ENCODE measurements around the gene MRPS15.

DNA sequence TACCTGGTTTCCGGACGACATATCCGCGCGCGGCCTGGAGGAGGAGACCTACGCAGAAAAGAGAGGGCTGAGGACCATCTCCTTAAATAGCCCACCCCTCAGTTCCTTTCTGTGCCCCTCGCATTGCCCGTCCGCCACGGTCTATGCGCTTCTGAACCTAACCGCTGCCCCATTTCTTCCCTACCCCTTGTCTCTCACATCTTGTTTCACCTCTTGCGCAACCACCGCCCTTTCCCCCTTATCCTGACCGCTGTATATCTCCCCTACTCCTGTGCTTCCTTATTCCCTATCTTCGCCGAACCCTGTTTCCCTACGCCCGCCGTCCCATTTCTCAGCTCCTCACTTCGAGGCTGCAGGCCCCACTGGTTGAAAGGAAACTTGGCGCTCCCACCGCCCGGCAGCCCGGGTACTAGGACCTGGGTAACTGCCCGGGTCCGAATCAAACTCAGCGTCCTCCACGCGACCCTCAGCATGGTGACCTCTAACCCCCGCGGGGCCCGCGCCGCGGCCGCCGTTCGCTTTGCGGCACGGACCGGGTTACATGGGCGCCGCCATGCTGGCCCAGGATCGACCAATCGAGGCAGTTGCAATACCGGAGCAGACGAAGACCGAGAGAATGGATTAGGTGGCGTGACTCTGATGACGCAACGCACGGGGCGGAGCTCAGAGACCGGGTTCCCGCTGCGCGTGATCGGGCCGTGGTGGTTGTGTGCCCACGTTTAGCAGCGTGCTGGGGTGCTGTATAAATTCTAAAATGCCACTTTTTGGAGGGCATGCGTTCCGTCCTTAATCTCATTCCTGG is at the start of gene MRPS15:
- TF ChIP-seq, protein P1, sequence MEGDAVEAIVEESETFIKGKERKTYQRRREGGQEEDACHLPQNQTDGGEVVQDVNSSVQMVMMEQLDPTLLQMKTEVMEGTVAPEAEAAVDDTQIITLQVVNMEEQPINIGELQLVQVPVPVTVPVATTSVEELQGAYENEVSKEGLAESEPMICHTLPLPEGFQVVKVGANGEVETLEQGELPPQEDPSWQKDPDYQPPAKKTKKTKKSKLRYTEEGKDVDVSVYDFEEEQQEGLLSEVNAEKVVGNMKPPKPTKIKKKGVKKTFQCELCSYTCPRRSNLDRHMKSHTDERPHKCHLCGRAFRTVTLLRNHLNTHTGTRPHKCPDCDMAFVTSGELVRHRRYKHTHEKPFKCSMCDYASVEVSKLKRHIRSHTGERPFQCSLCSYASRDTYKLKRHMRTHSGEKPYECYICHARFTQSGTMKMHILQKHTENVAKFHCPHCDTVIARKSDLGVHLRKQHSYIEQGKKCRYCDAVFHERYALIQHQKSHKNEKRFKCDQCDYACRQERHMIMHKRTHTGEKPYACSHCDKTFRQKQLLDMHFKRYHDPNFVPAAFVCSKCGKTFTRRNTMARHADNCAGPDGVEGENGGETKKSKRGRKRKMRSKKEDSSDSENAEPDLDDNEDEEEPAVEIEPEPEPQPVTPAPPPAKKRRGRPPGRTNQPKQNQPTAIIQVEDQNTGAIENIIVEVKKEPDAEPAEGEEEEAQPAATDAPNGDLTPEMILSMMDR (conservative IDR thresholded peaks at IDR 0.05 in 1 of 2, IDR thresholded peaks at IDR 0.05 in 1 of 2; ENCODE audit: extremely low read depth in 1 of 2, insufficient read depth in 1 of 2, low read depth in 1 of 2, low read length in 2 of 2): peak in 1 of 2 donors; percentile 1
- no peak for TF ChIP-seq EZH2 (IDR thresholded peaks at IDR 0.05; ENCODE audit: borderline replicate concordance, low read length)

Measured in mammary epithelial cell (primary cell).